GM23338 (cell line): ENCODE results near the gene SPTLC2. TPM values are rescaled to one million over a fixed set of nuclear protein-coding genes. Genes with fewer than 3 reads are reported as not detected.

ENCODE experiments used
- ATAC-seq: fragments of 200-7000 bp; cut with Tn5 transposase; 3 replicates; pipeline ENCODE4 v1.9.1; 2020
- DNase-seq: peaks from one replicate; pipeline ENCODE4 v3.0.0-alpha.2; 2015; ENCODE audit warnings: low spot score
- H2AFZ ChIP-seq: fragments of 200-600 bp; sonication (generic); 2 replicates; pipeline ENCODE4 v1.8.0; 2016; ENCODE audit warnings: antibody characterized with exemption, mild to moderate bottlenecking, moderate library complexity
- H3F3A ChIP-seq: fragments of 200-600 bp; sonication (generic); replicated peaks from 2 replicates; pipeline ENCODE4 v1.8.0; 2017; ENCODE audit warnings: antibody characterized with exemption, mixed run types, low read depth
- H3K27ac ChIP-seq: fragments of 200-600 bp; sonication (generic); 2 replicates; pipeline ENCODE4 v1.6.1; 2016; ENCODE audit warnings: low read depth
- H3K27me3 ChIP-seq: fragments of 200-600 bp; sonication (generic); 2 replicates; pipeline ENCODE4 v1.8.0; 2016; ENCODE audit warnings: mild to moderate bottlenecking, mixed run types, moderate library complexity; ENCODE audit not compliant: insufficient read depth
- H3K36me3 ChIP-seq: fragments of 200-600 bp; sonication (generic); 2 replicates; pipeline ENCODE4 v1.8.0; 2016; ENCODE audit warnings: mild to moderate bottlenecking; ENCODE audit not compliant: insufficient read depth
- H3K4me1 ChIP-seq: fragments of 200-600 bp; sonication (generic); 2 replicates; pipeline ENCODE4 v1.8.0; 2016; ENCODE audit warnings: mild to moderate bottlenecking, moderate library complexity; ENCODE audit not compliant: insufficient read depth
- H3K4me2 ChIP-seq: fragments of 200-600 bp; sonication (generic); 2 replicates; pipeline ENCODE4 v1.7.1; 2017; ENCODE audit warnings: mixed run types
- H3K4me3 ChIP-seq: fragments of 200-600 bp; sonication (generic); 2 replicates; pipeline ENCODE4 v1.6.1; 2016; ENCODE audit warnings: mixed run types
- H3K79me2 ChIP-seq: fragments of 200-600 bp; sonication (generic); replicated peaks from 2 replicates; pipeline ENCODE4 v1.8.0; 2017; ENCODE audit warnings: mild to moderate bottlenecking; ENCODE audit not compliant: insufficient read depth
- H3K9me2 ChIP-seq: fragments of 200-600 bp; sonication (generic); 2 replicates; pipeline ENCODE4 v1.8.0; 2017; ENCODE audit not compliant: insufficient read depth
- H4K20me1 ChIP-seq: fragments of 200-600 bp; sonication (generic); replicated peaks from 2 replicates; pipeline ENCODE4 v1.8.0; 2017; ENCODE audit warnings: mild to moderate bottlenecking; ENCODE audit not compliant: insufficient read depth
- H3K27ac Mint-ChIP-seq: 2 replicates; pipeline ENCODE4 v1.8.0; 2020; ENCODE audit warnings: inconsistent platforms, mild to moderate bottlenecking, moderate library complexity, mixed read lengths
- H3K27me3 Mint-ChIP-seq: 3 replicates; pipeline ENCODE4 v1.8.0; 2022; ENCODE audit warnings: low read depth, mild to moderate bottlenecking, moderate library complexity, mixed read lengths, inconsistent platforms; ENCODE audit not compliant: insufficient read depth, poor library complexity
- H3K36me3 Mint-ChIP-seq: 3 replicates; pipeline ENCODE4 v1.8.0; 2021; ENCODE audit warnings: low read depth, mild to moderate bottlenecking, inconsistent platforms, moderate library complexity, mixed read lengths
- H3K4me1 Mint-ChIP-seq: 3 replicates; pipeline ENCODE4 v1.8.0; 2020; ENCODE audit warnings: mild to moderate bottlenecking, inconsistent platforms, mixed read lengths
- H3K4me3 Mint-ChIP-seq: 3 replicates; pipeline ENCODE4 v1.8.0; 2021; ENCODE audit warnings: moderate library complexity, mild to moderate bottlenecking, inconsistent platforms, mixed read lengths
- H3K9me3 Mint-ChIP-seq: 3 replicates; pipeline ENCODE4 v1.8.0; 2020; ENCODE audit warnings: moderate library complexity, mild to moderate bottlenecking, inconsistent platforms, mixed read lengths
- CREB1 ChIP-seq: fragments of 250-450 bp; sonication (Bioruptor Pico); IDR thresholded peaks from 2 replicates; pipeline ENCODE4 v1.5.0; 2020; ENCODE audit warnings: low read depth, mild to moderate bottlenecking, moderate library complexity
- CTCF ChIP-seq, 2 experiments: fragments of 200-600 bp in 1 of 2; sonication (generic) in 1 of 2; conservative IDR thresholded peaks; 2 replicates each; pipeline versions ENCODE4 v1.5.1 to v1.6.1; 2016 to 2017; ENCODE audit warnings: antibody characterized with exemption in 2 of 2, low read depth in 2 of 2, mild to moderate bottlenecking in 2 of 2, moderate library complexity in 1 of 2
- EZH2 ChIP-seq: fragments of 200-600 bp; sonication (generic); IDR thresholded peaks from one replicate; pipeline ENCODE4 v1.8.0; 2017; ENCODE audit warnings: antibody characterized with exemption, mild to moderate bottlenecking, low read depth; ENCODE audit not compliant: unreplicated experiment
- EZH2phosphoT487 ChIP-seq: fragments of 200-600 bp; sonication (generic); IDR thresholded peaks from one replicate; pipeline ENCODE4 v1.8.1; 2018; ENCODE audit warnings: antibody characterized with exemption; ENCODE audit not compliant: unreplicated experiment
- NANOG ChIP-seq: IDR thresholded peaks from 2 replicates; pipeline ENCODE4 v1.6.1; 2016; ENCODE audit warnings: antibody characterized with exemption, borderline replicate concordance
- POLR2AphosphoS5 ChIP-seq: IDR thresholded peaks from 2 replicates; pipeline ENCODE4 v1.6.1; 2016; ENCODE audit warnings: antibody characterized with exemption, low read depth
- REST ChIP-seq: IDR thresholded peaks from one replicate; pipeline ENCODE4 v1.6.1; 2018; ENCODE audit warnings: antibody characterized with exemption; ENCODE audit not compliant: unreplicated experiment
- STAT1 ChIP-seq: IDR thresholded peaks from one replicate; pipeline ENCODE4 v1.6.1; 2016; ENCODE audit warnings: antibody characterized with exemption; ENCODE audit not compliant: unreplicated experiment
- ZNF114 ChIP-seq: fragments of 250-450 bp; sonication (Bioruptor Pico); IDR thresholded peaks from 2 replicates; pipeline ENCODE4 v1.5.0; 2020; ENCODE audit warnings: mild to moderate bottlenecking, moderate library complexity
- ZNF331 ChIP-seq: fragments of 250-450 bp; sonication (Bioruptor Pico); IDR thresholded peaks from 2 replicates; pipeline ENCODE4 v1.5.0; 2020; ENCODE audit warnings: low read depth, mild to moderate bottlenecking, moderate library complexity
- polyA plus RNA-seq: library from polyadenylated mRNA; unstranded; fragments of >200 nt; fragmentation: Nextera tagmentation; extraction: Ambion mirVana; gene quantifications from 2 replicates; pipeline ENCODE4 v1.2.1, GENCODE V29; 2016
- total RNA-seq: library from RNA; depleted of rRNA; stranded (reverse); fragments of >200 nt; shearing (Covaris generic); gene quantifications from 2 replicates; pipeline ENCODE4 v1.2.3, GENCODE V29; 2014

The SPTLC2 gene
- total and polyA plus RNA-seq, 2 experiments from 2014 or later = 22.3 to 38.9 TPM

- no peak for TF ChIP-seq NANOG
Measured at GRCh38 chr14:77470224-77470870, 146.1 kb downstream of the SPTLC2 start (continued).

DNA sequence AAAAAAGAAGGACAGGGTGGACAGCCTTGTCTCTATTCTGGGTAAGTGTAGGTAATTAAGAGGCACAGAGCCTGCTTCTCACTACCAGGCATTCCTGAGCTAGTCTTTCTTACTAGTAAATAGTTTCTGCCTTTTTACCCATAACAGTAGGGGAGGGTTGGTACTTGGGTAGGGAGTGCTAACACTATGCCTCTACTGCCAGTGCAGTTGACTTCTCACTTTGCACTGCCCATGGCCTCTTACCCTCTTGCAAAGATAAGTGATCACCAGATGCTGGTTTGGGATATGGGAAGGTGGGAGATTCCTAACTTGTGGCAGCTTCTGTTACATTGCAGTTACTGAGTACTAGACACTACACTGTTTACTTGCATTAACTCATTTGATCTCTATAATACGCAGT, 146.9 kb downstream of the SPTLC2 start:
- ATAC-seq = no peak
- H3K4me3 Mint-ChIP-seq = no peak overlapping the region
- Histone ChIP-seq H3K27me3 (no peaks in the 10 kb centered on the region), H3K79me2 (no peaks in the 10 kb centered on the region), H3K4me1 (peaks cover 10% of the 10 kb centered on the region), H3K27ac (peak overlapping the region; percentile 76; the same call in 1 of the 2 replicates), H3K4me2 (no peak overlapping the region), H4K20me1 (peaks cover 6% of the 10 kb centered on the region), H2AFZ (no peak overlapping the region), H3K9me2 (no peaks in the 10 kb centered on the region), H3F3A (peaks cover 11% of the 10 kb centered on the region), H3K36me3 (peaks cover 27% of the 10 kb centered on the region), H3K4me3 (no peak overlapping the region)
- TF ChIP-seq ZNF331 (CRISPR knock-in tag) (no peak), ZNF114 (CRISPR knock-in tag) (no peak), CTCF (conservative IDR thresholded peaks at IDR 0.05; ENCODE audit: low read depth in 2 of 2) (no peak), POLR2AphosphoS5 (no peak), REST (no peak), EZH2phosphoT487 (no peak), CREB1 (CRISPR knock-in tag) (no peak), EZH2 (no peak), STAT1 (no peak)
- peaks cover 49% of the 10 kb centered on the region for H3K36me3 Mint-ChIP-seq
- peaks cover 21% of the 10 kb centered on the region for H3K4me1 Mint-ChIP-seq
- H3K9me3 Mint-ChIP-seq = no peaks in the 10 kb centered on the region; the same call in 2 of the 3 replicates
- peaks cover 4% of the 10 kb centered on the region for H3K27me3 Mint-ChIP-seq
- H3K27ac Mint-ChIP-seq = peak overlapping the region; percentile 13
- DNase-seq = no peak
